T-helper 22 cell (primary cell): ENCODE results near the gene NACAD.

ENCODE experiments used
- DNase-seq: peaks from one replicate; pipeline ENCODE4 v3.0.0-alpha.2; 2020; ENCODE audit warnings: low read depth

Gene NACAD

DNA sequence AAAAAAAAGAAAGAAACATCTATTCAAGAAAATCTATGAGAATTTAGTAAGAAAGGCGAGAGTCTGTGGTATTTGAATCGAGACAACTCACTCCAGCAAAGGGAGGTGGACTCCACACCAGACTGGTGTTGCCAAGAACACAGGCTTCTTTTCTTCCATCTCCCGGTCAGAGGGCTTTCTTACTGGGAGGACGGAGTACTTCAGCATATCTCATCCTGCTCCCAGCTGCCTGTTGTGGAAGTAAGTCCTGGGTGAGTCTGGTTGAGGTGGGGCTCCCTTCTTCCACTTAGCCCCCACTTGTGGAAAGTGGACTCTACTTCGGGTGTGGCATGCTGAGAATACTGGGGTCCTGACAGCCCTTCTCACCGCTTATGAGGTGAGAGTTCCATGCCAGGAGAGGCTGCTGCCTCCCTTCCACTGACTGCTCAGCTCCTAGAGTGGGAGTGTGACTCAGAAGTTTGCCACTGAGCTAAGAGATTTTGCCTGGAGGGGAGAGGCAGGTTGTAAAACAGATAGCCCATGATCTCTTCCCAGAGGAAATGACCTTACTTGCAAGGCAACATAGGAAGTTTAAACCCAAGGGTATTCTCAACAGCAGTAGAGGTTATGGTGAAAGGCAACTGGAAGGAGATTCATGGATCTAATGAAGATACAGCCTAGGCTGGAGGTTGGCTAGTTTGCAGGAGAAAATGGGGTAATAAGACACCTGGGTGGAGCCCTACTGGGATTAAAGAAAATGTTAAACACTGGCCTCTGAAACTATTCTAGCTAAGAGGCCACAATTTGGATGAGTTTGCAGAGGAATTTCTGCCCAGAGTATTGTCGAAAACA is 3.5 kb upstream of the NACAD start:
- no peak for DNase-seq

DNA sequence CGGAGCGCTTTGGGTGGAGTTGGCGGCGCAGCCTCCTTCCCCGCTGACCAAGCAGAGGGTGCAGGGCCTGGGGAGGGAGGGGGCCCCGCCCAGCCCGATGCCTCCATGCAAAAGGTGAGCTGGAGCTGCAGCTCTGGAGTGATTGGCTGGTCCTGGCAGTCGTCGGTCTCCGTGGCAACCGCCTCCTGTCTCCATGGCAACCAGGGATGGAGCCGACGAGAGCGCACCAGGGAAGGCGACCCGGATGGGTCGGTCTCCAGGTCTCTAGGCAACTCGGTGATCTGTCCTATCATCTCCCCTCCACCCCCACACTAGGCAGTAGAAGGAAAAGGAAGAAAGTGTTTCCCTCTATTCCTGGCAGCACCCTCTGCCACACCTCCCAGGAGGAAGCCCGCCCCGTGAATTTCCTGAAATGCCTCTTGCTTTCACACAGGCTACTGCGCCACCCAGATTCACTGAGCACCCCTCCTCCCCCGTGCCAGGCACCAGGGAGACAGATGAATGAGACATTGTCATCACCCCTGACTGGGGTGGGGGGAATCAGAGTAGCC is 647 bp upstream of the NACAD start:
- peak; percentile 44 for DNase-seq

DNA sequence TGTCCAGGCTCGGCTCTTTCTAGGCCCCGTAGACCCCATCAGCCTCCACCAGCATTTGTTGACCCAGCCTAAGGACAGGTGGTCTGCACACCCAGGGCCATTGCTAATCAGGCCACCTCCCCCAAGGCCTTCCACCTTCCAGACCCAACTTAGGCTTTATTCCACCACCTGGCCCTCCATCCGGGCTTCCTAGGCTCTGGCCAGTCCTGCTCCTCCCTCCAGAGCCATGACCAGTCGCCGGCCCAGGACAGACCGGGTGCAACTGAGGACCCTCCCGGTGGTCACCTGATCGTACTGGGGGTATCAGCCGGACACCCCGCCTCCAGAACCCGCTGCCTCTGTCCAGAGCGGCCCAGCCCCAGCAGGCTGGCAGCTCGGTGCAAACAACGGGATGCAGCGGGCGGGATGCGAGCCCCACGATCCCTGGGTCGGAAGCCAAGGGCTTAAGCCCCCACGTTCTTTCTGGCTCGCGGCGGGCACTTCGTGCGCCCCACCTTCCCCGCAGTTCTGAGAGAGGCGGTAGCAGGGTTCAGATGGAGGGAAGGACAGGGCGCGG is 545 bp downstream of the NACAD start:
- no peak for DNase-seq

DNA sequence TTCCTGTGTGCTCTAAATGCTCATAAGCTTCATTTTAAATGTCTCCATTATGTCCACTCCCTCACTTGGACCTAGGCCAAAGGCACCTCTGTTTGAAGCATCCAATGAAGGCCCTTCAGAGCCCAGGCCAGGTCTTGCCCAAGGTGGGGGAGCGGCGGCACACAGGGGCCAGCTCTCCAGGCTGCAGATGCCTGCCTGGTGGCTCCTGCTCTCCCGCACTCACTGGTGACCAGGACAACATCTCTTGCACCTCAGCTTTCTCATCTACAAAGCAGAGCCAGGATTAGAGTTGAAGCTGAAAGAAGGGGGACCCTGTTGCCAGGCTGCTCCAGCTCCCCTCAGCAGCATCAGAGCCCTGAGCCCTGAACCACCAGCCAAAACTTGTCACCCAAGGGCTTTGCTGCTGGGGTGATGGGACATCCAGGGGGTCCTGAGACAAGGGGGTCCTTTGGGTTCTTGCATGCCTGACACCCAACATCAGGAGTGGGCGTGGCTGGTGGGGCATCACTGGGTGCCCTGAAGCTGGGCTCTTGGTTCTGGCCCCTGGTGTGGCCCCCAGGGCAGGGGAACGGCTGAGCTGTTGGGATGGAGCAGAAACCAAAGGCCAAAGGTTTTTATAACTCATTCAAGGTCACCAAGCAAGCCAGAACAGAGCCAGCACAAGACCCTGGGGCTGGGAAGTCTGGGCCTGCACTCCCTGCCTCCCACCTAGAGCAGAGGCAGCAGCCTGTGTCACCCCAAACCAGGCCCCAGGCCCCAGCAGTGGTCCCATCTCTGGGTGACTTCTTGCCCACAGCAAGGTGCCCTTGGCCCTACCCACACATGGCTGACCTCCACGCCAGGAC is 1.2 kb downstream of the NACAD start:
- DNase-seq = no peak

DNA sequence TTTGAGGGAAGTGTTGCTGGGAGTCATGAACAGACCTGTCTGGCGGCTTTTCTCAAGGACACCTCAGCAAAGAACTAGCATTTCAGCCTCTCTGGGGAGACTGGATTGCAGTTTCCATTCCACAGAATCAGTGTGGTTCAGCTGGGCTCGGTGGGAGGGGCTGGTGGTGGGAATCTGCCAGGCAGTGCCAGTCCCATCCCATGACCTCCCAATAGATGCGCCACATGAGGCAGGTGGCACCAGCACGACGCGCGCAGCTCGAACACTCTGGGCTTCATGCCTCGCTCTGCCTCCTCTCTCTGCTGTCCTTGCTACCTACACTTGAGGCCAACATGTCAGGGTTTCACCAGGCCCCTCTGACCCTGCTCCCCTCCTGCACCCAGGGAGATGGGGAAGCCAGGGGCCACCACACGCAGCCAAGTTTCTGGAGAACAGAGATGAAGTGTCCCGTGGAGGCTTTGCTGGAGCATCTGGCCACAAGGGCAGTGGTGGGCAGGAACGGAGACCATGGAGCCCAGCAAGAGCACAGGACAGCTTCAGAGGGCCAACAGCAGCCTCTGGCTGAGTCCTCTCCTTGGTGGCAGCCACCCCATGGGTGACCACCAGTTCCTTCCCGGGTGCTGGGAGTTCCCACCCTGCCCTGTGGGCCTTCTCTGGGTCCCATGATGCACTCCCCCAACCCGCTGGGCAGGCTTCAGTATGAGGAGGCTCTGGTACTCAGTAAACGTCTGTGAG is 2.3 kb downstream of the NACAD start:
- DNase-seq = no peak

DNA sequence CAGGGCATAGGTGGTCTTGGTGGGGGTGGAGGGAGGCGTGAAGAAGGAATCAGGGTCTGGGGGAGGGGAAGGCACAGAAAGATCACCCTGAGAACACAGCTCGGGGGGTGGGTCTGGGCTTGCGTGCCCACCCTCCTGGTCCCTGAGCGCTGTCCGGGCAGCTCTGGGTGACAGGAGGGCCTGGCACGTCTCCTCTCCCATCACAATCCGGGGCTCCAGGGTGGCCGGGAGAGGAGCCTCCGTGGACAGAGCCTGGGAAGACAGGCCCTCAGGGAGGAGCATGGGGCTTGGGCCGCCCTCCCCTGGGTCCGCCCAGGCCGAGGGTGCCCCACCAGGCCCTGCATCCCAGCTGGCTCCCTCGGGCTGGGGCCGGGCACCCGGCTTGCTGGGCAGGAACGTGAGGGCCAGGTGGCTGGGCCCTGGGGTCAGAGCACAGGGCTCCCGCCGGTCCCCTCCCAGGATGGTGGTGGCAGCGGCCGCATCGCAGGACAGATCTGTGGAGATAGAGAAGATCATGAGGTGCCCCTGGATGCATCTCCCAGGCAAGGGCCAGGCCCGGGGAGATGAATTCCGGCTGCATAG is 3.1 kb downstream of the NACAD start:
- DNase-seq = no peak

DNA sequence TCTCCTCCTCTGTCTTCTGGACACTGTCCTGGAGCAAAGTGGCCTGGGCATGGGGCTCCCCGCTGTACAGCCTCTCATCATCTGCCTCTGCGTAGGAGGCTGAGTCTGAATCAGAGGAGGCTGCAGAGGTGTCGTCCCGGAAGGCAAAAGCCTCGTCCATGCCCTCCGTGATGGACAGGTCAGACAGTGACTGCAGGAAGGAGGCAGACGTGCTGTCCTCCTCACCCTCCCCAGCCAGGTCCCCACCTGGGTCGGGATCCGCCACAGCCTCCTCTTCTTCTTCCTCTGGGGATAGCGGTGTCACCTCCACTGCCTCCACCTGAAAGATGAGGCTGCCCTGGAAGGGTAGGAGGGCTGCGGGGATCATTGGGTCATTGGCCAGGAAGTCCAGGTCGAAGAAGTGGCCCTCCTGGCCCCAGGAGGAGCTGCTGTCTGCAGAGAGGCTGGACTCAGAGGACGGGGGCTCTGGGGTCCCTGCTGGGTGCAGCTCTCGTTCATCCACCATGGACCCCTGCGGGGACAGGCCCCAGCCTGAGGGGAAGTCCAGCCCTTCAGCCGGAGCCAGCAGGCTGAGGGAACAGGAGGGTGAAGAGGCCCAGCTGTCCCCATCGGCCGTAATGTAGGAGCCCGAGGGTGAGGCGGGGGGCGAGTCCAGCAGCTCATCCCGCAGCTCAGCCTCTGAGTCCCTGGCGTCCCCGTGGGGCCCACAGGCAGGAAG is 3.7 kb downstream of the NACAD start:
- DNase-seq = no peak

DNA sequence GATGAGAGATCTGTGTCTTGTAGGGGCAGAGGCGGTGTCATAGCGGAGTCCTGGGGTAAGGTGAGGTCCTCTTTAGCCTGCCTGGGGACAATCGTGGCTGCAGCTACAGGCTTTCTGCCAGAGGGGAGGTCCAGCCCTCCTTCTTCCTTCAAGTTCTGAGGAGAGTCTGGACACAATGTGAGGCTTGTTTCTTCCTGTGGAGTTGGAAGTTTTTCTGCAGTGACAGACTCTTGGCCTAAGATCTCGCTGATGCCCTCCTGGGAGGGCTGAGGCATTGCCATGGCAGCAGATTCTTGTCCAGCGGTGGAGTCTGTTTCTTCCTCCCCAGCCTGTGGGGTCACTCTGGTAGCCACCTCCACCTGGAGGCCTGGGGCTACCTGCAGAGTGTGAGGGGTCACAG is 4.4 kb downstream of the NACAD start:
- no peak for DNase-seq

DNA sequence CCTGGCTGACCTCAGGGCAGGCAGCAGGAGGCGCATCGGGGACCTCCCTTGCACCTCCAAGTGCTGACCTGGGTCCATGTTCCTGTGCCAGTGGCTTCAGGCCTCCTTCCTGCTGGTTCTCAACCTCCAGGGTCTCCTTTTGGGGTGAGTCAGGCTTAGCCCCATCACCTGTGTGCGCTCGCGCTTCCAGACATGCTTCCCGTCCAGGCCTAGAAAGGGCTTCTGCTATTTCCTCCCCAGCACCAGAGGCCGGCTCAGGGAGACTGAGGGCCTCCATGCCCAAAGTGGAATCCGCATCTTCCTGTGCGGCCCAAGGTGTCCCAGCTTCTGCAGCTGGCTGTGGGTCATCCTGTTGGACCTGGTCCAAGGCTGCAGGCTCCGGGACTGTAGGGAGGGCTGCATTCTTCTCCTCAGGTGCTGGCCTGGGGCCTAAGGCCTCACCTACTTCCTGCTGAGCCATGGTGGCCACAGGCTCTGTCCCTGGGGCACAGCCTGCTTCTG is 5.9 kb downstream of the NACAD start:
- DNase-seq = no peak

DNA sequence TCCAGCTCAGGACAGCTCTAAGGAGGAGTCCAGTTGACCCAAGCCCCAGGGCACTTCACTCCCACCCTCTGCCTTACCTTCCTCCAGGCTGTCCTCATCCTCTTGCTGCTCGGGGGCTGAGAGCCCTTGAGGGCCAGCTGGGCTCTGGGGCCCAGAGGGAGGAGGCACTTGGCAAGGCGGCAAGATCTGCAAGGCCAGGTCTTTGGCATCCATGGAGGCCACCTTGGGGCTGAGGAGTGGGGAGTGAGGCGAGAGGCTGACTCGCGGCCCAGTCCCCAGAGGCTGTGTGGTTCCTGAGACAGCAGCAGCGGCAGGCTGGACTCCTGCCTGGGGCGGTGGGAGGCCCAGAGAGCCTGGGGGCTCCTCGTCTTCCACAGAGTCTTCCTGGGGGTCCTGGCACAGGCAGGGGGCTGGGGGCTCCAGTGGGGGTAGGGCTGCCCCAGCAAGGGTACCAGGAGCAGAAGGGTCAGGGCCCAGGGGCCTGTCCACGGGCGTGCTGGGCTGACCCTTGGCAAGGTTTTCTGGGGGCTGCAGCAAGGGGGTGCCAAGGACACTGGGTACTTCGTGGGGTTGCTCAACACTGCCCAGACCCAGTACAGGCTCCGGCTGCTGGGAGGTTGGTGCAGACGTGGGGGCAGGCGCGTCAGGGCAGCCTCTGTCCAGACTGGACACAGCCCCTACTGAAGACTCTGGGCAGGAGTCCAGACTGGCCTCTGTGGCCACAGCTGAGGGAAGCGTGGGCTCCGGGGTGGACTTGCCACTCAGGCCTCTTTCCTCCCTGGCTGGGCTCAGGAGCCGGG is 6.5 kb downstream of the NACAD start:
- no peak for DNase-seq

DNA sequence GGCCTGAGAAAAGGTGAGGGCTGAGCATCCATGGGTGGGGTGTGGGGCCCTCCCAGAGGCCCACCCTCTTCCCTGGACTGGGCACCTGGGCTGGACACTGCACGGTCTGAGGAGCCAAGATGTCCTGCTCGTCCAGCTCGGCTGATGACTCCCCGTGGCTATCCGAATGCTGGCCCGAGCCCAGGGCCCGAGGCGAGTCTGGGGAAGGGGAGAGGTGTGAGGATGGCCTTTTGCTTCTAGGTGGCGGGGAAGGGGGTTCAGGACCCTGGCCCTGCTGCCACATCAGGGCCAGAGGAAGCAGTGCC is 7.1 kb downstream of the NACAD start:
- DNase-seq = no peak

DNA sequence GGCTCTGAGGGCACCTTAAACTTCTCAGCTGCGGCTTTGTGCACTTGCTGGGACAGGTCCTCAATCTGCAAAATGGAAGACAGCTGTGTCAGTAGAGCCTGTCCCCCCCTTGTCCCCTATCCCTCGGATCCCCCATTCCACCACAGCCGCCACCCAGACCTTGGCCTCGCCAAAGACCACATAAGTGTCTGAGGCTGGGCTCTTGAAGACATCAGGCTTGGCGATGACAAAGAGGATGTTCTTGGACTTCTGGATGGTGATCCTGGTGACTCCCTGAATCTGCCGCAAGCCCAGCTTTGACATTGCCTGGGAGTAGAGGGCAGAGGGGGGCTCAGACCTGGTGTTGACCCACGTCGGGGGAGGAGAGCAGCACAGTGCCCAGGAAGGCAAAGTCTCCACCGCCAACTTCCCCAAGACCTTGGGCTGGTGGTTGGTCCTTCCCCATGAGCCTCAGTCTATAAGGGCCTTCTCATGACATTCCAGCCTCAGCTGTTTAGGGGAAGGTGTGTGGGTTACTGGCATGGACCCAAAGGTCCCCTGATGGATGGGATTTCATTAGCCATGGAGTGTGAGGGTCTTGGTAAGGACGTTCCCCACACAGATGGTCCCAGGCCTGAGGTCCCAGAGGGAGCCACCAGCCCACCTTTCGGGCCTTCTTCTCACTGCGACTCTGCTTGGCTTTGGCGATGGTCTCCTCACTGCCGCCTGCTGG is 7.7 kb downstream of the NACAD start:
- DNase-seq = no peak

DNA sequence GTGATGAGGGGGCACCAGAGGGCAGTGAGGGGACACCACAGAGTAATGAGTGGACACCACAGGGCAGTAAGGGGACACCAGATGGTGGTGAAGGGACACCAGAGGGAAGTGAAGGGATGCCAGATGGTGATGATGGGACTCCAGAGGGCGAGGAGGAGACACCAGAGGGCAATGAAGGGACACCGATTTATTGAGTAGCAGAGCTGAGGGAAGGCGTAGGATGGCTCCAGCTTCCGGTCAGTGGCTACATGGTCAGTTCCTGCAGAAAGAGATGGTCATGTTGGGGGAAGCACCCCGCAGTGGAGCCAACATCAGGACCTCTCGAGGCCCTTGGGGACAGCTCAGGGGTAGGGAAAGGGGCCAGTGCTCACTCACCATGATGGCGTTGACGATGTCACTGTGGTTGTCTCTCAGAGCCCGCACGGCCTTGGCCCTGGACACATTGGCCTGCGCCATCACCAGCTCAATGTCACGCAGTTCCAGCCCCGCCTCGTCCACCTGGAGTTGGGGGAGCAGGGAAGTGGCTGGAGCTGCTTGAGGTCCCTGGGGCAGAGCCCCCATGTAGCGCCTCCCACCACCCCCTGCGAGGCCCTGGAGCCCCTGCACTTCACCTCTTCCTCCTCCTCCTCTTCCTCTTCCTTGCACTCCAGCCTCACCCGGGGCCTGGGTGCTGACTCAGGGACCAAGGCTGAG is 8.4 kb downstream of the NACAD start:
- no peak for DNase-seq

DNA sequence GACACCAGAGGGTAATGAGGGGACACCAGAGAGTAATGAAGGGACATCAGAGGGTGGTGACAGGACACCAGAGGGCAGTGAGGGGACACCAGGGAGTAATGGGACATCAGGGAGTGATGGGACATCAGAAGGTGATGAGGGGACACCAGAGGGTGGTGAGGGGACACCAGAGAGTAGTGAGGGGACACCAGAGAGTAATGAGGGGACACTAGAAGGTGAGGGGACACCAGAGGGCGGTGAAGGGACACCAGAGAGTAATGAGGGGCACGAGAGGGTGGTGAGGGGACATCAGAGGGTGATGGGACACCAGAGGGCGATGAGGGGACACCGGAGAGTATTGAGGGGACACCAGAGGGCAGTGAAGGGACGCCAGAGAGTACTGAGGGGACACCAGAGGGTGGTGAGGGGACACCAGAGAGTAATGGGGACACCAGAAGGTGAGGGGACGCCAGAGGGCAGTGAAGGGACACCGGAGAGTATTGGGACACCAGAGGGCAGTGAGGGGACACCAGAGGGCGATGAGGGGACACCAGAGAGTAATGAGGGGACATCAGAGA is 10.6 kb downstream of the NACAD start:
- no peak for DNase-seq

DNA sequence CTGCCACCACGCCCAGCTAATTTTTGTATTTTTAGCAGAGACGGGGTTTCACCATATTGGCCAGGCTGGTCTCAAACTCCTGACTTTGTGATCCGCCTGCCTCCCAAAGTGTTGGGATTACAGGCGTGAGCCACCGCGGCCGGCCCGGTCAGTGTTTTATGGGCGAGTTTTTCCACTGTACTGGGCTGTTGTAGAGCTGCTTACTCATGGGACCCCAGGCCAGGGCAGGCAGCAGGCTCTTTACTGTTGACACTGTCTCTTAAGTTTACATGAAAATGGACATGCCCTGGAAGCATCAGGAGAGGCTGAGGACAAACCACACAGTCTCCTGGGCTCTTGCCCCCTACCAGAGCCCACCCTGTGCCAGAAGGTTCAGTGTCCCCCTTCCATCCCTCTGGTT is 11.2 kb downstream of the NACAD start:
- DNase-seq = no peak

DNA sequence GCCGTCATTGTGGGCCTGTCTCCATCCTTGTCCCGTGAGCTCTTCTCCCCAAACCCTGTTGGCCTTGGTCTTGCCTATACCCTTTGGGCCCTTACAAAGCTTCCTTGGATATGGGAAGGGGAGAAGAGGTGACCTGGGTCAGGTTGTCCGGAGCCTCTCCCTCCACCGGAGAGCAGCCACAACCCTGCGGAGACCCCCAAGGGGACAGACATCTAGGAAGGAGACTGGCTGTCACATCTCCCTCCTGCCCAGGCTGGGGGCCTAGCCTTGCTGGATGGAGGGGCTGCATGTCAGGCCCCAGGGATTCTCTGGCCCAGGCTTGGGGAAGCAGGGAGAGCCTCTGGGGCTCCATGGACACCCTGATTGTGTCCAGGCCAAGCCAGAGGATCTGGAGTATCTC is 11.8 kb downstream of the NACAD start:
- DNase-seq = no peak

DNA sequence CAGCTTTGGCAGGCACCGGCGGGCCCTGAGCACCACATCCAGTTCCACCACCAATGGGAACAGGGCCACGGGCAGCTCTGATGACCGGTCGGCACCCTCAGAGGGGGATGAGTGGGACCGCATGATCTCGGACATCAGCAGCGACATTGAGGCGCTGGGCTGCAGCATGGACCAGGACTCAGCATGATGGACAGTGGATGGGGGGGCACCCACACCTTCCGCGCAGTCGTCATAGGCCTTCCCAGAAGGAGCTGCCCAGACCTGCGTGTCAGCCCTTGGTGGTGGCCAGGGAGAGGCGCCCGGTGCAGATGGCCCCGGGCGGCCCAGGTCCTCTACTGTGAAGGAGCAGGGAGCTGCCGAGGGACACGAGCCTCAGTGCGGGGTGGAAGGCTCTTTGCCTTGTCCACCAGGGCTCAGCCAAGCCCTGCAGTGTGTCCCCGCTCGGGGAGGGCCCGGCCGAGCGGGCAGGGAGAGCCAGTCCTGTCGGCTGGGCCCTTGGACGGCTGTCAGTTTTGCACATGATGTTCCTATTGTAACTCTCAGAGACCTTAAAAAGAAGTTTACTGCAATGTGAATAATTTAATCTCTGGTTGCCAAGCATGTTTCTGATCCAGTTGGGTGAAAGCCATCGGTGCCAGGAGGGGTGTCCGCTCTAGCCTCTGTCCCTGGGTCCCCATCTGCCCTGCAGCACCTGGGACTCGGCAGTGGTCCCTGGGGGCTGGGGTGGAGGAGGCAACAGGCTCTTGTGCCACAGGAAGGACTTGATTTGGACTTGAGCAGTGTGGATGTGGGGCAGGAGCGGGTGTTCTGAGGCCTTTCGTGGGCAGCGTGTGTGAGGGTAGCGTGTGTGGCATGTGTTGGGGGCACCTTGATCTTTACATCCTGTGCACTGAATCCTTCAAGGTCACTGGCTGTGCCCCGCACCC is 12.6 kb downstream of the NACAD start:
- DNase-seq = no peak

DNA sequence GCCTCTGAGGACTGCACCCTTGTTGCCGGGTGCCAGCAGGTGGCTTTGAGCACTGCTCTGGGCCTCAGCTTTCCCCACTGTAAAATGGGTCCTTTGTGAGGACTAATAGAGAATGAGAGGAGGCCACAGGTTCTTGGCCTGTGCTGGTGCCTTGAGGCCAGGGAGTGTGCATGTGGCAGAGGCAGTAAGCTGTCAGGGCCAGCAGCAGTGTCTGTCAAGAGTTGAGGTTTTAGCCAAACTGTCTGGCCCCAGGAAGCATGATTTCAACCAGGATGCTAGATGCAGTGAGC is 13.5 kb downstream of the NACAD start:
- DNase-seq = no peak
